ENCODE data around the gene KCNK2. TPM values are rescaled to one million over a fixed set of nuclear protein-coding genes. Genes with fewer than 3 reads are reported as not detected.

Gene KCNK2
- total RNA-seq, 2 experiments from 2014 or later = not detected

DNA sequence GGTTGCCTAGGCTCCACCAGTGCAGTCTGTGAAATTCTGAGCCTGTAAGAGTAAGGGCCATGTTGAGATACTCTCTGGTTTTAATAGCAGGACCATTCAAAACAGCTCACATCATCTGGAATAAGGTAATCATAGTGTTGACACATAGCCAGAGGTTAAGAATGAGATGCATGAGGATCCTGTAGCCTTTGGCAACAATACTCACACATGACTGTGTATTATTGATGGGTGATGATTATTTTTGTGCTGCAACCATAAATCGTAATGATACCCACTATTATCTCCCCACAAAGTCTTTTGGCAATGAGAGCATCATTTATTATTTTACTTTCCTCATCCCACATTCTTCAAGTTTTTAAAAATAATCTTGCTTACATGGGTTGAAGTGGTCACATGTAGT is 35.5 kb downstream of the KCNK2 start:
- no peak overlapping the region for H3K4me3 Mint-ChIP-seq

DNA sequence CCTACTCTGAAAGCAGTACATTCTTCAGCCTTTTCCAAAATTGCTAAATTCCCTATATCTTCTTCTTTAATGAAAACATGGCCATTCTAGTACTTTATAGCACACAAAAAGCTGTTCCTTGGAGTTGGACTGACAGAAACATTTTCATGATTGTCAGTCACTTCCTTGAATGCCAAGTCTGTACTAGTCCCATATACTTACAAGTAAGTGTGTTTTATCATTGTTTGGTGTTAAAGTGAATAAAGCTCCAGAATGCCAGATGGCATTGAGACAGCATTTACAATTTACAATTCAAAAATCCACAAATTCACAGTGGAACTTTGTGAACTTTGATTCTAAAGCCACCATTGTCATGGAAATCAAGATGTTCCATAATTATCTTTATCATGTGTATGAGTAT is 36.5 kb downstream of the KCNK2 start:
- H3K27ac Mint-ChIP-seq = no peak overlapping the region
- H3K4me1 Mint-ChIP-seq = no peaks in the 10 kb centered on the region
- peaks cover 2% of the 10 kb centered on the region for H3K27me3 Mint-ChIP-seq
- H3K9me3 Mint-ChIP-seq = no peaks in the 10 kb centered on the region
- no peak for DNase-seq
- no peak overlapping the region for H3K4me3 Mint-ChIP-seq
- no peaks in the 10 kb centered on the region for H3K36me3 Mint-ChIP-seq

More for the DNA sequence above, 35.5 kb downstream of the KCNK2 start:
- Mint-ChIP-seq H3K4me1 (no peaks in the 10 kb centered on the region), H3K27me3 (peaks cover 5% of the 10 kb centered on the region), H3K36me3 (no peaks in the 10 kb centered on the region), H3K27ac (no peak overlapping the region), H3K9me3 (no peaks in the 10 kb centered on the region)
- DNase-seq = no peak

DNA sequence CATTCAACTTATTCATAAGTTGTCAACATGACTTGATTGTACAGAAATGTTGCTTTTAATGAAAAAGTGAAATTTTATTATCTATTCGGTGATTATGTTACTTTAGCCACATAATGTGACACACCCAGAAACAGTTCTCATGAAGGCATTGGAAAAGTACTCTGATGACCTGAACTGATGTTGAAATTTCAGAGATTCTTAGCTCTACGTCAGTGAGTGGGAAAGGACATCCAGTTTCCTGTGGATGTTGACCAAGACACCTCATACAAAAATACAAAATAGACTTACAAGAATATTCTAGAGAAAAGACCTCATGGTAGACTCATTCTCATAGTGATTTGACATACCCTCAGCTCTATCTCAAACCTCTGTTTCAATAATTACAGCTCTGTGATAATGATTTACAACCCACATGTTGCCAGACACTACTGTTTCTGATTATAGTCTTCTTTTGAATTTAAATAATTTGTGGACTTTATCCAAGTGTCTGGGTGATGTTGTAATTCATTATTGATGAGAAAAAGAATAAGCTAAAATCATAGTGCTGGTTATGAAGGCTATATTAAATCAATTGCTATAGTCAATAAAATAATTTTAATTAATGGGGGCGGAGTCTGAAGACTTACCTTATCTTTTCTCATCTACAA is 37.3 kb downstream of the KCNK2 start:
- Mint-ChIP-seq H3K4me3 (no peak overlapping the region), H3K27ac (no peak overlapping the region), H3K4me1 (no peaks in the 10 kb centered on the region)

DNA sequence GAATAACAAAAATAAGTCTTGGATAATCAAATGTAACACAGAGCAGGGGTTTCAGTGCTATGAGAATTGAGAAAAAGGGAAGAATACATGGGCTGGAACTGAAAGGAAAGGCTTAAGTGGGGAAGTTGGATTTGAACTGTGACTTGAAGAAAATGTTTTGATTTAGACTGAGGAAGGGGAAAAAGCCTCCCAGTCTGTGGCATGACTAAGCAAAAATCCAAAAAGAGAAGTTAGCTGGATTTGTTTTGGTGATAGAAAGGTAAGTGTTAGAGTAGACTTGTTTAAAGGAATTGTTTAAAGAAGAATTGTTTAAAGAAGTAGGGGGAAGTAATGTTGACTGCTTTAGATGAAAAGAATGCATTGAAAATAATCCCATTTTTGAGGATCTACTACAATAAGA is 46.0 kb downstream of the KCNK2 start:
- H3K36me3 Mint-ChIP-seq = no peaks in the 10 kb centered on the region
- DNase-seq = no peak
- no peaks in the 10 kb centered on the region for H3K27me3 Mint-ChIP-seq
- H3K9me3 Mint-ChIP-seq = no peaks in the 10 kb centered on the region
- H3K4me3 Mint-ChIP-seq = no peak overlapping the region
- no peaks in the 10 kb centered on the region for H3K4me1 Mint-ChIP-seq
- H3K27ac Mint-ChIP-seq = no peak overlapping the region

More for the DNA sequence above, 37.3 kb downstream of the KCNK2 start:
- Mint-ChIP-seq H3K9me3 (no peaks in the 10 kb centered on the region), H3K36me3 (no peaks in the 10 kb centered on the region), H3K27me3 (no peaks in the 10 kb centered on the region)
- DNase-seq = no peak

DNA sequence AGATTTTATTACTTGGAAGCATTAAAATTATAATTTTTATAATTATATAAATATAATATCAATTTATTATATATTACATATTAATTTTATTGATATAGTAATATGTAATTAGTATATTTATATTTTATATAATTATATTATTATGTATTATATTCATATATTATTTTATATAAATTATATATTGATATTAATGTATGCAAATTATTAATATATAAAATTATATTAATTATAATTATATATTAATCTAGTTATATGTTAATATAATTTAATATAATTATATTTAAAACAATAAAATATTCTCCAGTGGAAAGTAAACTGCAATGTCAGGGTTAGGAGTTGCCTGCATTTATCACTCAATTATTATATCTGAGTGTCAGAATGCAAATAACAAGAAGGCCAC is 48.8 kb downstream of the KCNK2 start:
- no peak overlapping the region for H3K27ac Mint-ChIP-seq
- no peak overlapping the region for H3K4me3 Mint-ChIP-seq
- no peak for DNase-seq
- H3K27me3 Mint-ChIP-seq = no peaks in the 10 kb centered on the region
- H3K4me1 Mint-ChIP-seq = no peaks in the 10 kb centered on the region
- H3K36me3 Mint-ChIP-seq = no peaks in the 10 kb centered on the region
- H3K9me3 Mint-ChIP-seq = no peaks in the 10 kb centered on the region

DNA sequence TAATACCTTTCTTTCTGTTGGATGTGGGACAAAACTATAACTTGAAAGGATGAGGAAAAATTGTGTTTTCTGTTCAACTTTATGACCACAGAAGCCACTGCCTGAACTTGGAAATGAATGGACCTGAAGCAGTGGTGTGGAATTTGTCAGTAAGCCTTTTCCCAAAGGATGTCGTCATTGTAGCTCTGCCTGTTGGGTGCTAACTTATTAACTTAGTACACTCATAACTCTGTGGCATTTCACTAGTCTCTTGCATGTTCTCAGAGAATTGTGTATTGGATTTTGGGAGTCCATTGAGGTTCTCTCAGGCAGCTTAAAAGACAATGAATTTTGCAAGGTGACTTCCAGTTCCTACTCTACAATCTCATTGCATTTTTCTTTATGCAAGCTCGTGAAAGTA is 49.6 kb downstream of the KCNK2 start:
- Mint-ChIP-seq H3K36me3 (no peaks in the 10 kb centered on the region), H3K27me3 (no peaks in the 10 kb centered on the region), H3K4me1 (no peaks in the 10 kb centered on the region), H3K9me3 (no peaks in the 10 kb centered on the region), H3K4me3 (no peak overlapping the region), H3K27ac (no peak overlapping the region)
- no peak for DNase-seq

DNA sequence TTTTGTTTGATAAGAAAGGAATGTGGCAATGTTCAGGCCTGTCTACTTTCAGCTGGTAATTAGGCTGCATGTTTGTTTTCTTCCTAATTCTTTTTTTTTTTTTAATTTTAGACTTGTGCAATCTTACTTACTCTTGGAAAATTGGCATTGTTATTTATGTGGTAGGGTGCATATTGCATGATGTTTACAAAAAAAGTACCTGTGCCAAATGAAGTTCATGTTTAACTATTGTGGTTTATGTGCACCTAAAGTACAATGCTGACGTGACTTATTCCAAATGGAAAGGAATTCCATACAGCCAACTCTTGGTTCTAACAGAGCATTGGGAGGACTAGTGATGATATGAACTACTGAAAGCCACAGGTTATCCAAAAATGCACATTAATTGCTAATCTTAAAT is 51.0 kb downstream of the KCNK2 start:
- Mint-ChIP-seq H3K36me3 (no peaks in the 10 kb centered on the region), H3K9me3 (no peaks in the 10 kb centered on the region), H3K4me1 (no peaks in the 10 kb centered on the region), H3K4me3 (no peak overlapping the region), H3K27ac (no peak overlapping the region), H3K27me3 (no peaks in the 10 kb centered on the region)
- DNase-seq = no peak

DNA sequence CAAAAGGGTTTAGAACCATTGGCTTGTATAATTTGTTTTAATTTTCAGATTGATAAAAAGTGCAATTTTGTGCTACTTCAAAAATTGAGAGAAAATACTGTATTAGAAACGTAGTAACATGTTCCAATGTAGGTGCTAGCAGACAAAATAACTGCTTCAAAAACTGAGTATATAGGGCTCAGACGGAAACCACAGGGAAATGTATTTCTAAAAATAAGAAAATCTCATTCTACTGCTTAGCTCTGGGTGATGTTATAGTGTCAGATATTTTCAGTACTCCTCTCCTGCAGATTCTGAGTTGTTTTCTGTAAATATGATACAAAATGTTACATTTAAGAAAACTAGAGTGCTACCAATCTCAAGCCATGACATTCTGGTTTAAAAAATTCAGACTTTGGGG is 55.4 kb downstream of the KCNK2 start:
- peaks cover 4% of the 10 kb centered on the region for H3K9me3 Mint-ChIP-seq
- H3K36me3 Mint-ChIP-seq = peaks cover 3% of the 10 kb centered on the region

DNA sequence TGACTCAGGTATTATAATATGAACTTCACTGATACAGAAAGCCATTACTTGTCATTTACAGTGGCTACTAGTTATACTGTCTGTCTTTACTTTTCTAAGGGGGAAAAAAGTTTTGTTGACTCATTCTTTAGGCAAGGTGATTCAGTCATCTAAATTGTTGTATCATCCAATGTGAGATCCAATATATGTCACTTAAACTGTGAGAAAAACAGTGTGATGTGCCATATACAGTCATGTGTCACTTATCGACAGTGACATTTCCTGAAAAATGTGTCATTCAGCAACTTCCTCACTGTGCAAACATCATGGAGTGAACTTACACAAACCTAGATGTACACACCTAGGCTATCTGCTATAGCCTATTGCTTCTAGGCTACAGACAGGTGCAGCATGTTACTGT is 57.6 kb downstream of the KCNK2 start:
- no peaks in the 10 kb centered on the region for H3K27me3 Mint-ChIP-seq
- no peak overlapping the region for H3K4me3 Mint-ChIP-seq
- H3K9me3 Mint-ChIP-seq = peaks cover 4% of the 10 kb centered on the region
- H3K36me3 Mint-ChIP-seq = peaks cover 3% of the 10 kb centered on the region
- no peak overlapping the region for H3K27ac Mint-ChIP-seq
- no peaks in the 10 kb centered on the region for H3K4me1 Mint-ChIP-seq
- no peak for DNase-seq

More for the DNA sequence above, 55.4 kb downstream of the KCNK2 start:
- DNase-seq = no peak
- H3K27ac Mint-ChIP-seq = no peak overlapping the region
- no peak overlapping the region for H3K4me3 Mint-ChIP-seq
- no peaks in the 10 kb centered on the region for H3K27me3 Mint-ChIP-seq
- H3K4me1 Mint-ChIP-seq = no peaks in the 10 kb centered on the region

DNA sequence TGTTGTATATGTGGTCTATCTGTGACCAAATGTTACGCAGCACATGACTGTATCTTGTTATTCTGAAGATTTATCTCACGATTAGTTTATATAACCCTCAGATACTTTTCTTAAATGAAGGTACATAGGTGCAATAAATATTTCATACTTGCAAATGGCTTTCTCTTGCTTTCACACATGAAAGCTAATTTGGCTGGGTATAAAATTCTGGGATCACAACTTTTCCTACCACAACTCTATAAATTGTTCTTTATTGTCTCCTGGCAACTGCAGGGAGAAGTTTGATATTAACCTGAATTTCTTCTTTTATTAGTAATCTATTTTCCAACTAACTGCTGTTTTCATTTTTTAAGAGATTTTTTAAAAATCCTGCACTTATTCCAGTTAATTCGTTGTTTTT is 58.9 kb downstream of the KCNK2 start:
- Mint-ChIP-seq H3K27ac (no peak overlapping the region), H3K36me3 (peaks cover 3% of the 10 kb centered on the region), H3K4me1 (no peaks in the 10 kb centered on the region), H3K4me3 (no peak overlapping the region), H3K27me3 (no peaks in the 10 kb centered on the region), H3K9me3 (peaks cover 4% of the 10 kb centered on the region)
- DNase-seq = no peak

DNA sequence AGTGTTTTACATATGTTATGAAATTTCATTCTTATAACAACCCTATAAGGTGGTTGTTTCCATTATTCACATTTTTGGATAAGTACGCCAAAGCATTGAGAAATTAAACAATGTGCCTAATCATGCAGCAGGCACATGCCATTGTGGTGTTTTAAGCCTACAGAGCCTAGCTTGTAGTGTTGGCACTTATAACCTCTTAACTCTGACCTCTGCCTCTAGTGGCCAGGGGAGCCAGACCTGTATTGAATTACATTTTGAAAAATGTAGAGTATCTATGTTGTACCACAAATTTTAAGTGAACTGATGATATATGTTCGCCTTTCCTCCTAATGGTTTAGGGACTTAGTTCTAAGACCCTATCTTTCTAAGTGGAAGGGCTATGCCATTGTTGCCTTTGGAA is 61.0 kb downstream of the KCNK2 start:
- Mint-ChIP-seq H3K36me3 (peaks cover 3% of the 10 kb centered on the region), H3K4me3 (no peak overlapping the region), H3K27me3 (no peaks in the 10 kb centered on the region)

DNA sequence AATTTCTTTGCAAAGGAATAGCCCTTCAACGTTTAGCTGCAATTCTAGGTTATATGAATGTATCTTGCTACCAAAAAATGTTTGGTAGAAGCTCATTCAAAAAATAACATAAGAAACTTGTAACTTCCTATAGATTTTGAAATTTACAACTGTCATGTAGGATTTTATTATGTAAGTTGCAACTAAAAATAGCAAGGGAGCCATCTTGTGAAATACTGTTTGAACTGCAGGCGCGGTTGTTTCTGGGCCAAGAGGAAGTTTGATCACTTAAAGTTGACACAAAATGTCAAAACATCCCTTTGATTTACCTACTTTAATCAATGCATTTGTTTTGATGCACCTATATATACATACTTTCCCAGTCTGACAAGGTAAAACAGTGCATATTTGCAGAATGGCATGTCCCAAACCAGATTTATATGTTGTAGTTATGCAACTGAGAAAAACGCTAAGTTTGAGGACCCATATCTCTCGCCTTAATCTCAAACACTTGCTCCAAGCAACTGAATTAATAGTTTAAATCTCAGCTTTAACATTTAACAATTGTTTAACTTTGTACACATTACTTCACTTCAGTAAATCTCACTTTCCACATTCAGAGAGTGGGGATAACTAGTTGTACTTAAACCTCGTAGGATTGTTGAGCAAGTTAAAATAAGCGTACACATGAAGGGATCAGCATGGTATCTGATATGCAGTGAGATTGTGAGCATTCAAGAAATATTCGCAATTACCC is 63.9 kb downstream of the KCNK2 start:
- H3K36me3 Mint-ChIP-seq = peaks cover 3% of the 10 kb centered on the region
- no peaks in the 10 kb centered on the region for H3K27me3 Mint-ChIP-seq
- H3K4me3 Mint-ChIP-seq = no peak overlapping the region
- peaks cover 4% of the 10 kb centered on the region for H3K9me3 Mint-ChIP-seq
- peak; percentile 0 for DNase-seq
- H3K4me1 Mint-ChIP-seq = no peaks in the 10 kb centered on the region
- H3K27ac Mint-ChIP-seq = no peak overlapping the region

More for the DNA sequence above, 61.0 kb downstream of the KCNK2 start:
- Mint-ChIP-seq H3K27ac (no peak overlapping the region), H3K4me1 (no peaks in the 10 kb centered on the region), H3K9me3 (peaks cover 4% of the 10 kb centered on the region)
- no peak for DNase-seq

DNA sequence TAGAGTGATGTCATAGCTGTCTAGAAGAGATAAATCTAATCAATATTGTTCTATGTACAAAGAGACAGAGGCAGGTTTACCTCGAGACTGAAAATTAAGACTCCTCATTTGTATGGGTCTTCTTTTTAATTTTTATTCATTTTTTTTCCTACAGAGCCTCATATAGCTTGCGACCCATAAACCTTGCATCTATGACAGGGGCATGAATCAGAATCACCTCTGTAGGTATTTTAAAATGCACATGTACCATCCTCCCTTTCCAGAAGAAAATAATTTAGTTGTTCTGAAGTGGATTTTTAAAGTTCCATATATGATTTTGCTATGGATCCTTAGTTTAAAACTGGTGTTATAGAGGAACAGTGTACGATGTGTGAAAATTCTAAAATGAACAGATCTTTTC is 64.5 kb downstream of the KCNK2 start:
- no peak overlapping the region for H3K27ac Mint-ChIP-seq
- no peaks in the 10 kb centered on the region for H3K4me1 Mint-ChIP-seq
- no peaks in the 10 kb centered on the region for H3K27me3 Mint-ChIP-seq

DNA sequence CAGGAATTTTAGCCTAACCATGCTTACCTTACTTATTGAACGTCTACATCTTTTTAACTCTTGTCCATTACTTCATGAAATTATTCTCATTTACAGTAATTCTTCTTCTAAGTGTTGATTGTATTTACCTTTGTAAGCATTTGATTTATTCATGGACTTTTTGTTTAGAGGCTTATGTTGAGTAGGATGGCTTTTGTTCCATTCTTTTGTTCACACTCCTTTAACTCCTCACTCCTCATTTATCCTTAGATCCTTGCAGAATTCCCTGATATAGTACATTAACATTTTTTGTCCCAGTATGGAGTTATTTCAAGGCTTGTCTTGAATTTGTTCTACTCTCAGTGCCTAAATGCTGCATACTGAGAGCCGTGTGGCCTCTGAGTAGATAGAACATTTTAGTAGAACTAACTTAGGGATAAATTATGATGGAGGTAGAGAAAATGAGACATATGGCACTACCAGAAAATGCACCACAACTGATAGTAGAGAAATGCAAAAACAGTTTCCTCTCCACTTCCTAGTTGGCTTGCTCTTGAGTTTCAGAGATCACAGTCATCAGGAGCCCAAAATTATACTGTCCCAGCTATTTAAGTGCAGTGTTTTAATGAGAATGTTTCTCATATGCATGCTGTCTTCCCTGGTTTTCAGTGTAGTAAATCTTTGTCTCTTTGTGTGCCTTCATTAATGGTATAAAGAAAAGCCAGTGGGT is 69.5 kb downstream of the KCNK2 start:
- H3K27ac Mint-ChIP-seq = no peak overlapping the region

More for the DNA sequence above, 64.5 kb downstream of the KCNK2 start:
- Mint-ChIP-seq H3K4me3 (no peak overlapping the region), H3K9me3 (peaks cover 1% of the 10 kb centered on the region), H3K36me3 (peaks cover under 1% of the 10 kb centered on the region)
- no peak for DNase-seq

DNA sequence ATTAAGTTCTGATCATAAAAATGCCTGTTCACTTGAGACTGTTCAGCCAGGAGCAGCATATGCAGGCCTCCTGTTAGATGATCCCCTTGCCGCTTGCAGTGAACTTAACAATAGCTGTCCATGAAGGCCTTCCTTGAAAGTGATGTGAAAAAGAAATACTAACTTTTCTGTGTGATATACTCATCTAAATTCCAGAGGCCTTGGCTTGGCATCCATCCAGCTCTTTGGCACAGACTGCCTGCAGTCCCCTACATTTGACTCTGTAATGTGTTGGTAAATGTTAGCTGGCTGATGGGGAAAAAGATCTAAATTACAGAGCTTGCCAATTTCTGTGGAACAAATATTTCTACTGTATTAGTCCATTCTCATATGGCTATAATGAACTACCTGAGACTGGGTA is 73.7 kb downstream of the KCNK2 start:
- peaks cover 3% of the 10 kb centered on the region for H3K27me3 Mint-ChIP-seq
- H3K4me1 Mint-ChIP-seq = no peaks in the 10 kb centered on the region
- H3K4me3 Mint-ChIP-seq = no peak overlapping the region
- H3K9me3 Mint-ChIP-seq = peaks cover 2% of the 10 kb centered on the region
- no peak for DNase-seq
- H3K27ac Mint-ChIP-seq = no peak overlapping the region
- no peaks in the 10 kb centered on the region for H3K36me3 Mint-ChIP-seq

More for the DNA sequence above, 69.5 kb downstream of the KCNK2 start:
- no peaks in the 10 kb centered on the region for H3K4me1 Mint-ChIP-seq
- H3K4me3 Mint-ChIP-seq = no peak overlapping the region
- peaks cover 2% of the 10 kb centered on the region for H3K9me3 Mint-ChIP-seq
- no peaks in the 10 kb centered on the region for H3K36me3 Mint-ChIP-seq
- DNase-seq = no peak
- peaks cover 3% of the 10 kb centered on the region for H3K27me3 Mint-ChIP-seq
